MCF 10A (cell line): ENCODE measurements around the gene CASK. TPM values are rescaled to one million over a fixed set of nuclear protein-coding genes. Genes with fewer than 3 reads are reported as not detected.

Source experiments
- BruUV-seq: library from RNA; stranded (reverse); fragments of 400-500 nt; replicated peaks from 2 replicates; lab custom pipeline; 2021; lab: Mats Ljungman, UMichigan
- CTCF ChIA-PET: fragments of 300-600 bp; sonication (Branson Sonifier 250); formaldehyde crosslinking; extraction: SDS; loops from one replicate; lab custom pipeline; 2021; ENCODE audit warnings: antibody characterized with exemption, inconsistent platforms; lab: Yijun Ruan, JAX
- POLR2A ChIA-PET: fragments of 300-600, 350-650 bp; sonication (Branson Sonifier 250); formaldehyde crosslinking; extraction: SDS; loops from one replicate; lab custom pipeline; 2020; ENCODE audit warnings: antibody characterized with exemption, inconsistent platforms; lab: Yijun Ruan, JAX
- DNase-seq: peaks from one replicate; pipeline ENCODE4 v3.0.0-alpha.2; 2018; ENCODE audit not compliant: unreplicated experiment
- H3K27ac Mint-ChIP-seq: one replicate; pipeline ENCODE4 v1.8.0; 2022; ENCODE audit warnings: mild to moderate bottlenecking, low read depth, mixed read lengths; ENCODE audit not compliant: unreplicated experiment
- H3K27me3 Mint-ChIP-seq: one replicate; pipeline ENCODE4 v1.8.0; 2022; ENCODE audit warnings: mixed read lengths; ENCODE audit not compliant: insufficient read depth, unreplicated experiment
- H3K36me3 Mint-ChIP-seq: one replicate; pipeline ENCODE4 v1.8.0; 2022; ENCODE audit warnings: mild to moderate bottlenecking, moderate library complexity, mixed read lengths; ENCODE audit not compliant: insufficient read depth, unreplicated experiment
- H3K4me1 Mint-ChIP-seq: one replicate; pipeline ENCODE4 v1.8.0; 2022; ENCODE audit warnings: mixed read lengths; ENCODE audit not compliant: insufficient read depth, unreplicated experiment
- H3K4me3 Mint-ChIP-seq: one replicate; pipeline ENCODE4 v1.8.0; 2022; ENCODE audit warnings: mild to moderate bottlenecking, moderate library complexity, mixed read lengths; ENCODE audit not compliant: unreplicated experiment
- H3K9me3 Mint-ChIP-seq: one replicate; pipeline ENCODE4 v1.8.0; 2022; ENCODE audit warnings: mixed read lengths; ENCODE audit not compliant: unreplicated experiment
- intact Hi-C: fragments of 100-400 bp; cut with micrococcal nuclease; formaldehyde crosslinking; loops from 2 replicates; pipeline ENCODE4 v1.14.1; 2022
- total RNA-seq: library from RNA; stranded (reverse); gene quantifications from 2 replicates; pipeline ENCODE4 v1.2.3, GENCODE V29; 2022
- TF ChIP-seq, protein P1 (sequence below): fragments of 200-600 bp; IDR thresholded peaks from one replicate; pipeline ENCODE4 v1.8.0; 2022; ENCODE audit warnings: antibody characterized with exemption, mild to moderate bottlenecking; ENCODE audit not compliant: unreplicated experiment

The CASK gene
- total RNA-seq, 1 experiment from 2014 or later = 34.9 TPM

DNA sequence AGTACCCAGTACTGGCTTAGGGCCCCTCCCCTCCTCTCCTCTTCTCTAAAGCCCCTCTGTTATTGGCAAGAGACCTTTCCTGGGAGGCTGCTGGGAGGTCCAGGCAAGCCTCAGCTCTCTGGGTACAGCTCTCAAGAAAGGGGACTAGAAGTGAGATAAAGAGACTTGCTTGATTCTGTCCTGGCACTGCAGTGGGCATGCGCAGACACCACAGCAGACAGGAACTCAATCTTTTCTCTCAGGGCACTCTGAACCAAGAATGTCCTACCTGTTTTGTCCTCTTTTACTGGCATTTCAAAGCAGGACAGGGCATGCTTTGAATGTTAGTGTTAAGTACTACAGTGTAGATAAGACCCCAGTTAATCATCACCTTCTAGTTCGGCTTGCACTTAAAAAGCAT lies 401.3 kb downstream of the CASK start:
- Mint-ChIP-seq H3K4me3 (no peak overlapping the region), H3K27ac (no peak overlapping the region), H3K4me1 (no peaks in the 10 kb centered on the region), H3K36me3 (no peaks in the 10 kb centered on the region), H3K27me3 (peaks cover 67% of the 10 kb centered on the region), H3K9me3 (no peaks in the 10 kb centered on the region)
- no peak for DNase-seq
- intact Hi-C loops = no loop called here
- POLR2A ChIA-PET = no interaction called here
- no TSS peak for BruUV-seq
- CTCF ChIA-PET = no interaction called here
- TF ChIP-seq, protein P1, sequence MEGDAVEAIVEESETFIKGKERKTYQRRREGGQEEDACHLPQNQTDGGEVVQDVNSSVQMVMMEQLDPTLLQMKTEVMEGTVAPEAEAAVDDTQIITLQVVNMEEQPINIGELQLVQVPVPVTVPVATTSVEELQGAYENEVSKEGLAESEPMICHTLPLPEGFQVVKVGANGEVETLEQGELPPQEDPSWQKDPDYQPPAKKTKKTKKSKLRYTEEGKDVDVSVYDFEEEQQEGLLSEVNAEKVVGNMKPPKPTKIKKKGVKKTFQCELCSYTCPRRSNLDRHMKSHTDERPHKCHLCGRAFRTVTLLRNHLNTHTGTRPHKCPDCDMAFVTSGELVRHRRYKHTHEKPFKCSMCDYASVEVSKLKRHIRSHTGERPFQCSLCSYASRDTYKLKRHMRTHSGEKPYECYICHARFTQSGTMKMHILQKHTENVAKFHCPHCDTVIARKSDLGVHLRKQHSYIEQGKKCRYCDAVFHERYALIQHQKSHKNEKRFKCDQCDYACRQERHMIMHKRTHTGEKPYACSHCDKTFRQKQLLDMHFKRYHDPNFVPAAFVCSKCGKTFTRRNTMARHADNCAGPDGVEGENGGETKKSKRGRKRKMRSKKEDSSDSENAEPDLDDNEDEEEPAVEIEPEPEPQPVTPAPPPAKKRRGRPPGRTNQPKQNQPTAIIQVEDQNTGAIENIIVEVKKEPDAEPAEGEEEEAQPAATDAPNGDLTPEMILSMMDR = no peak

GRCh38 chrX:41519468-41519867 lies 403.9 kb downstream of the CASK start:
- intact Hi-C loops = no loop called here
- ChIA-PET CTCF (no interaction called here), POLR2A (no interaction called here)
- peaks cover 65% of the 10 kb centered on the region for H3K27me3 Mint-ChIP-seq
- H3K4me1 Mint-ChIP-seq = no peaks in the 10 kb centered on the region
- TF ChIP-seq, protein P1 = no peak
- no peak overlapping the region for H3K4me3 Mint-ChIP-seq
- BruUV-seq = no TSS peak
- H3K27ac Mint-ChIP-seq = no peak overlapping the region
- H3K9me3 Mint-ChIP-seq = no peaks in the 10 kb centered on the region
- no peak for DNase-seq
- no peaks in the 10 kb centered on the region for H3K36me3 Mint-ChIP-seq

GRCh38 chrX:41518841-41519220 lies 404.5 kb downstream of the CASK start:
- POLR2A ChIA-PET = no interaction called here
- peak; percentile 5 for DNase-seq
- H3K4me3 Mint-ChIP-seq = no peak overlapping the region
- no peaks in the 10 kb centered on the region for H3K9me3 Mint-ChIP-seq
- intact Hi-C loops = no loop called here
- no peaks in the 10 kb centered on the region for H3K4me1 Mint-ChIP-seq
- H3K27me3 Mint-ChIP-seq = peaks cover 71% of the 10 kb centered on the region
- CTCF ChIA-PET = no interaction called here
- no peaks in the 10 kb centered on the region for H3K36me3 Mint-ChIP-seq
- no peak overlapping the region for H3K27ac Mint-ChIP-seq
- TF ChIP-seq, protein P1 = no peak
- no TSS peak for BruUV-seq

DNA sequence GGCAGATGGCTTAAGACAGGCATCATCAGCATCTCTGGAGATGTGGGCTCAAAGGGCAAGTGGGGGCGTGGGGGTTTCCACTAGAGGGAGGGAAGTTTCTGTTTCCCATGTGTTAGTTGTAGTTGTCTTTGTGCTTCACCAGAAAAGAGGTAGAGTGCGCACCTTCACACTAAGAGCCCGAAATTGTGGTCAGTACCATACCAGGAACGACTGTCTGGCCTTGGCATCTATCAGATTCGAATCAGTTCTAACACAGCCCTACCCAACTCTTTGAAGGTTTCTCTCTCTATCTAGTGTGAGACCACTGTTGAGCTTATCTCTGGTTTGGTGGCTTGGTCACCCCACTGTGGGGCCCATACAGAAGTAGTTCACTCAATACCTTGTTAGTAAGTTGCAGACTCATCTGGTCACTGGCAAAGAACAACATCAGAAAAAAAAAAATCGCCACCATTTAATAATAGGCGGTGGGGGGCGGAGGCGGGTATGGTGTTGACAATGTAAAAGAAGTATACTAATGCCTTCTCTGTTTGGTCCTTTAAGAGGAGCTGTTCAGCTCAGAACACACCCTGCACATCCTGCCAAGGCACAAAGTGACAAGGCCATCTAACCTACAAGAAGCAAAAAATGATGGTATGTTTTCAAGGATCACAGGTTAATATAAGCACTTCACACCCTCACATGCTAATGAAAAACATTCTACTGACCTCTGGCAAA lies 405.1 kb downstream of the CASK start:
- intact Hi-C loops = no loop called here
- Mint-ChIP-seq H3K9me3 (no peaks in the 10 kb centered on the region), H3K4me3 (no peak overlapping the region), H3K27me3 (peaks cover 75% of the 10 kb centered on the region), H3K36me3 (no peaks in the 10 kb centered on the region), H3K27ac (no peak overlapping the region), H3K4me1 (no peaks in the 10 kb centered on the region)
- POLR2A ChIA-PET = no interaction called here
- TF ChIP-seq, protein P1 = no peak
- DNase-seq = no peak
- BruUV-seq = no TSS peak
- CTCF ChIA-PET = no interaction called here
